GM10266 (cell line): ENCODE measurements around the gene DLG2.

Experiments used
- DNase-seq: peaks from one replicate; pipeline ENCODE4 v3.0.0; 2012; ENCODE audit errors: extremely low spot score
- CTCF ChIP-seq: IDR thresholded peaks from 2 replicates; pipeline ENCODE4 v1.5.1; 2012; ENCODE audit warnings: mild to moderate bottlenecking, low read depth; ENCODE audit not compliant: control insufficient read depth, insufficient read depth; ENCODE audit errors: missing control alignments

Gene DLG2

DNA sequence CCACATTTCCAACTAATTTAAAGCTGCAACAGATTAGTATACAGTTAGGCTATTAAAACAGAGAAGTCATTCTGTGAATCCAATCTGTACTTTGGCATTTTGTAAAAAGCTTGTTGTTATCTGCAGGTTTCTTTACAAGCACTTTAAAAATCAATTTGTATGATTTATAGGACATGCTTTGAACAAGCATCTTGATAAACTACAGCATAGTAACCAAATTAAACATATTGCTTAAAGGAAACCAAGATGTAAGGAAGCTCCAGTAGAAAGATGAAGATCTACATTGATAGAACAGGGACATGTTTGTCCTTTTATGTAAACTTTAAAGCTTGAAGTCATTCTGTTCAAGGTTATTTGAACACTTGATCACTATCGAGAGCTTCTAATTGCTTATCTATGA, 1842.7 kb downstream of the DLG2 start:
- DNase-seq, result no peak
- no peak for TF ChIP-seq CTCF

- DNase-seq, result no peak
- no peak for TF ChIP-seq CTCF
Measured at GRCh38 chr11:83782329-83782728, 1844.8 kb downstream of the DLG2 start.

GRCh38 chr11:83779876-83780275, 1847.3 kb downstream of the DLG2 start:
- DNase-seq, result no peak
- no peak for TF ChIP-seq CTCF

DNA sequence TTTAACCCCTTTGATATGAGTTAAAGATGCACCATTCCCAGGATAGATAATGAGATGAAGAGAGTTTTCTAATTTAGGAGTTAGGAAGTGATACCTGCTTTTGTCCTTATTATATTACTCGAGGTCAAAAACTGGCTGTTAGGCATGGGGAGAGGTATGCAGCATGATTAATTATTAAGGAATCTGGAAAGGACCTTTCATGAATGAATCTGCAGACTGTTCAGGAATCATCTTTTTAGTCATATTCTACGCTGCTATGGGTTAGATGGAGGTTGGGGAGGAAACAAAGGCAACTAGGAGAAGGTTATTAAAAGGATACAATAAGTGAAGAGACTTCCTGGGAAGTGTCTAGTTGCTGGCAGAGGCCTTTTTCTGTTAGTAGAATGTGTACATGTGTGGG, 1848.5 kb downstream of the DLG2 start:
- TF ChIP-seq CTCF, result no peak
- no peak for DNase-seq

DNA sequence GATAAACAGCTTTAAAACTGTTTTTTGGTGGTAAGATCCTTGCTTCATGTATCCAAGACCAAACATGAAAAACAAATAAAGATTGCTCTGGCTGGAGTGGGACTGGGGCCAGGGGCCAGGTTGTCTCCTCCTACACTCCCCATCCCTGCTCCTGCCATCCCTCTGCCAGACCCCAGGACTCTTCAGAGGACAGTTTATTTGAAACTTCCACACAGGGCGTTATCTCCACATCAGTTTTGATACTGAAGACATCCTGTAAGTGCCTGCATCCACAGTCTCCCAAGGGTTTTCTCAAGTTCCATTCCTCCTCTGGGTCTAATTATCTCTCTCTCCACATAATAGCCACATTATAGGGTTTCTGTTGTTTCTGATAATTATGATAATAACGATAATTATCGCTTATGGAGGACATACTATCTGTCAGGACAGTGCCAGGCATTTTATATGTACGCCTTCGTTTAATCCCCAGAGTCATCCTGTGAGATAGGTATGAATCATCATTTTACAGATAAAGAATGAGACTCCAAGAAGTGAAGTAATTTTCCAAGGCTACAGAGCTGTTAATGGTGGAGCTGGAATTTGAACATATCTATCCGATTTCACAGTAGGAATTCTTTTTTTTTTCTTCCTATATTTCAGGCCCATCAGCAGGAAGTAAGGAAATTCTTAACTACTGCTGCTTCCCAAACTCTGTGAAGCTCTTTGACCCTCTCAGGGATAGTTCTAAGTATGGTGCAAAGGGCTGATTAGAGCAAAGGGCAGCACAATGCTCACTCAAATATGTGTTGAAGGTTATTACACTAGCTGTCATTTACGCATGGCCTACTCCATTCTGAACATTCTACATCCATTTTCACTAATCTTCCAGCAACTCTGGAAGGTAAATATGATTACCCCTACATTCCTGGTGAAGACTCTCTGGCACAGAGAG, 1852.9 kb downstream of the DLG2 start:
- TF ChIP-seq CTCF, result no peak
- no peak for DNase-seq

DNA sequence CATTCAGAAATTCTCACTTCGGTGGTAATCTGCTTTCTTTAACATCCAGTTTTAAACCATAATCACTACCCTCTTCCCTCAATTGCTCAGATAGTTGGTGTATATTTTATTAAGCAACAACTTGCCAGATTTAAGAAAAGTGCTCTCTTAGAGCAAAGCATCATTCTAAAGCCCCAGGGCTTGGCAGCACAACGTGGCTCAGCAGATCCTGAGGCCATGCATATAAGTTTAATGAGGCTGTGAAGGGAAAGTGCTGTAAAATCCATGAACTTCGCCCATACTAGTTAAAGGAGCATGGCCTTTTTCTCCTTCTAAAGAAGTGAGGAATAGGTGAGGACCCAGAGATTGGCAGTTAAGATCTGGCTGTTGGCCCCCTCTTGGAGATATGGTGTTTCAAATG, 1858.7 kb downstream of the DLG2 start:
- no peak for DNase-seq
- no peak for TF ChIP-seq CTCF

GRCh38 chr11:83766932-83767331, 1860.2 kb downstream of the DLG2 start:
- no peak for DNase-seq
- no peak for TF ChIP-seq CTCF
